ENCODE data around the gene CACNG4.

DNA sequence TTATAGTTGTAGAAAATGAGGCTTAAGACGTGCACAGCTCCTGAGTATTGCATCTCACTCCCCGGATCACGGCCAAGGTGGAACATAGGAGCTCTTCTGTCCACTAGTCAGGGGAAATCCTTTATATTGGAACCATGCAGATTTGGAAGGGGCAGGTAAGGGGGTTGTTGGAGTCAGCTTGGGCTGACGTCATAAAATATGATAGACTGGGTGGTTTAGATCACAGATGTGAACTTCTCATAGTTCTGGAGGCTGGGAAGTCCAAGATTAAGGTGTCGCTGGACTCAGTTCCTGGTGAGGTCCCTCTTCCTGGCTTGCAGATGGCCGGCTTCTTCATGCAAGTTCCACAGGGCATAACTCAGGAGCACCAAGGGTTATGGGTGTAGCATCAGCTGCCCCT, 5.6 kb downstream of the CACNG4 start:
- TF ChIP-seq, protein P1, sequence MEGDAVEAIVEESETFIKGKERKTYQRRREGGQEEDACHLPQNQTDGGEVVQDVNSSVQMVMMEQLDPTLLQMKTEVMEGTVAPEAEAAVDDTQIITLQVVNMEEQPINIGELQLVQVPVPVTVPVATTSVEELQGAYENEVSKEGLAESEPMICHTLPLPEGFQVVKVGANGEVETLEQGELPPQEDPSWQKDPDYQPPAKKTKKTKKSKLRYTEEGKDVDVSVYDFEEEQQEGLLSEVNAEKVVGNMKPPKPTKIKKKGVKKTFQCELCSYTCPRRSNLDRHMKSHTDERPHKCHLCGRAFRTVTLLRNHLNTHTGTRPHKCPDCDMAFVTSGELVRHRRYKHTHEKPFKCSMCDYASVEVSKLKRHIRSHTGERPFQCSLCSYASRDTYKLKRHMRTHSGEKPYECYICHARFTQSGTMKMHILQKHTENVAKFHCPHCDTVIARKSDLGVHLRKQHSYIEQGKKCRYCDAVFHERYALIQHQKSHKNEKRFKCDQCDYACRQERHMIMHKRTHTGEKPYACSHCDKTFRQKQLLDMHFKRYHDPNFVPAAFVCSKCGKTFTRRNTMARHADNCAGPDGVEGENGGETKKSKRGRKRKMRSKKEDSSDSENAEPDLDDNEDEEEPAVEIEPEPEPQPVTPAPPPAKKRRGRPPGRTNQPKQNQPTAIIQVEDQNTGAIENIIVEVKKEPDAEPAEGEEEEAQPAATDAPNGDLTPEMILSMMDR (IDR thresholded peaks at IDR 0.05; ENCODE audit: insufficient read depth, low read depth, low read length) = no peak
- TF ChIP-seq EZH2 (IDR thresholded peaks at IDR 0.05; ENCODE audit: insufficient read depth, low read length) = no peak
